Kidney epithelial cell (primary cell): ENCODE results near the gene SMTNL1. TPM values are rescaled to one million over a fixed set of nuclear protein-coding genes. Genes with fewer than 3 reads are reported as not detected.

ENCODE experiments used
- DNase-seq: peaks from one replicate; pipeline ENCODE4 v3.0.0-alpha.2; 2010; ENCODE audit warnings: low read depth
- H3K27me3 ChIP-seq: 2 replicates; pipeline ENCODE4 v1.6.0; 2011; ENCODE audit warnings: low read length; ENCODE audit not compliant: control insufficient read depth, insufficient read depth
- H3K36me3 ChIP-seq: 2 replicates; pipeline ENCODE4 v1.5.1; 2011; ENCODE audit warnings: low read length; ENCODE audit not compliant: control insufficient read depth, insufficient read depth
- H3K4me3 ChIP-seq: 2 replicates; pipeline ENCODE4 v1.5.1; 2011; ENCODE audit warnings: low read depth, mild to moderate bottlenecking, control low read depth, low read length
- total RNA-seq: library from RNA; depleted of rRNA; stranded (reverse); fragments of >200 nt; gene quantifications from 2 replicates; pipeline ENCODE4 v1.2.3, GENCODE V29; 2015
- TF ChIP-seq, protein P1 (sequence below): IDR thresholded peaks from 2 replicates; pipeline ENCODE4 v1.5.1; 2011; ENCODE audit warnings: mild to moderate bottlenecking, moderate library complexity, low read length, control low read depth, inconsistent platforms; ENCODE audit not compliant: insufficient read depth, poor library complexity, severe bottlenecking

SMTNL1 gene
- total RNA-seq, 1 donor from 2014 or later: not detected

- H3K27me3 ChIP-seq: no peaks in the 10 kb centered on the region
- TF ChIP-seq, protein P1, sequence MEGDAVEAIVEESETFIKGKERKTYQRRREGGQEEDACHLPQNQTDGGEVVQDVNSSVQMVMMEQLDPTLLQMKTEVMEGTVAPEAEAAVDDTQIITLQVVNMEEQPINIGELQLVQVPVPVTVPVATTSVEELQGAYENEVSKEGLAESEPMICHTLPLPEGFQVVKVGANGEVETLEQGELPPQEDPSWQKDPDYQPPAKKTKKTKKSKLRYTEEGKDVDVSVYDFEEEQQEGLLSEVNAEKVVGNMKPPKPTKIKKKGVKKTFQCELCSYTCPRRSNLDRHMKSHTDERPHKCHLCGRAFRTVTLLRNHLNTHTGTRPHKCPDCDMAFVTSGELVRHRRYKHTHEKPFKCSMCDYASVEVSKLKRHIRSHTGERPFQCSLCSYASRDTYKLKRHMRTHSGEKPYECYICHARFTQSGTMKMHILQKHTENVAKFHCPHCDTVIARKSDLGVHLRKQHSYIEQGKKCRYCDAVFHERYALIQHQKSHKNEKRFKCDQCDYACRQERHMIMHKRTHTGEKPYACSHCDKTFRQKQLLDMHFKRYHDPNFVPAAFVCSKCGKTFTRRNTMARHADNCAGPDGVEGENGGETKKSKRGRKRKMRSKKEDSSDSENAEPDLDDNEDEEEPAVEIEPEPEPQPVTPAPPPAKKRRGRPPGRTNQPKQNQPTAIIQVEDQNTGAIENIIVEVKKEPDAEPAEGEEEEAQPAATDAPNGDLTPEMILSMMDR: no peak
- no peaks in the 10 kb centered on the region for H3K36me3 ChIP-seq
- H3K4me3 ChIP-seq: no peak overlapping the region
- no peak for DNase-seq
Measured at GRCh38 chr11:57551941-57552340, 14.5 kb downstream of the SMTNL1 start.

DNA sequence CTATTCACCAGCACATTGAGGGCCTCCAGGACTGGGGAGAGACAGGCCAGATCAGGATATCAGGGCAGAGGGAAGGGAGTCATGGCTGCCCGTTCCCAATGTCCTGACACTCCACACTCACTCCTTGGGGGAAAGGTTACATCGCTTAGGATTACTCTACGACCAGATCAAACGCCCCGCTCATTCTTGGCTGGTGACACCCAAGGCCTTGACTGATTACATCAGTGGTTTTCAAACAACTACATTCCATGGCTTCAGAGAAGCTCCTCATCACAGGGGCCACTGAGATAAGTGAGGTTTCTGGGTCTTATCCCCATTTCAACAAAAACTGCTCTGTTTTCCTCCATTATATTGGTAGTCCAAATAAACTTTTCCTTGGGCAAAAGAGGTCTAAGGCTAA is 15.1 kb downstream of the SMTNL1 start:
- no peak for DNase-seq
- TF ChIP-seq, protein P1: no peak
- Histone ChIP-seq H3K4me3 (no peak overlapping the region), H3K27me3 (no peaks in the 10 kb centered on the region), H3K36me3 (no peaks in the 10 kb centered on the region)

DNA sequence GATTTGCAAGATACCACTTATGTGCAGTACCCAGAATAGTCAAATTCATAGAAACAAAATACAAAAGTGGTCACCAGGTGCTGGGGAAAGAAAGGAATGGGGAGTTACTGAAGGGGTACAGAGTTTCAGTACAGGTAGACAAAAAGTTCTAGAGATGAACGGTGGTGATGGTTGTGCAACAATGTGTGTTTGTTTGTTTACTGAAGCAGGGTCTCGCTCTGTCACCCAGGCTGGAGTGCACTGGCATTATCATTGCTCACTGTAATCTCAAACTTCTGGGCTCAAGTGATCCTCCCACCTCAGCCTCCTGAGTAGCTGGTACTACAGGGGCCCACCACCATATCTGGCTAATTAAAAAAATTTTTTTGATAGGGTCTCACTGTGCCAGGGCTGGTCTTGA is 18.0 kb downstream of the SMTNL1 start:
- H3K27me3 ChIP-seq: no peaks in the 10 kb centered on the region
- H3K4me3 ChIP-seq: no peak overlapping the region
- no peak for DNase-seq
- no peaks in the 10 kb centered on the region for H3K36me3 ChIP-seq
- TF ChIP-seq, protein P1: no peak

- no peaks in the 10 kb centered on the region for H3K27me3 ChIP-seq
- no peak overlapping the region for H3K4me3 ChIP-seq
- DNase-seq: no peak
- TF ChIP-seq, protein P1: no peak
- H3K36me3 ChIP-seq: no peaks in the 10 kb centered on the region
Measured at GRCh38 chr11:57556041-57556440, 18.6 kb downstream of the SMTNL1 start.

DNA sequence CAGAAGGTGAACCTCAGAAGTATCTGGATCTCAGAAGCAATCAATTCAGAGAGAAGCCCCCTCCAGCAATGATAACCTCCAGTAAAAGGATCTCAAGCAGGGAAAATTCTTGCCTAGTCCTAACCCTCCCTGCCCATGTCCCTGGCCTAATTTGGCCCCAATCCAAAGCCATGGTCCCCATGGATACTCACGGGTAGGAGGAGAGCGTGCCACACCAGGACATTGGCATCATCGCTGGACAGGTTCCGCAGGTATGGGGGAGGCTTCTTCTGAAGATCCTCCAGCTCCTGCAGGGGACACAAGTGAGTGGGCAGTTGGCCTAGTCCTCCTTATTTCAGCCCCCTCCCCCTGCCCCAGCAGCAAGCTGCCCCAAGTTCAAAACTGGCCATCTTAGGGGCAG is 22.8 kb downstream of the SMTNL1 start:
- H3K4me3 ChIP-seq: no peak overlapping the region
- TF ChIP-seq, protein P1: no peak
- no peaks in the 10 kb centered on the region for H3K27me3 ChIP-seq
- H3K36me3 ChIP-seq: no peaks in the 10 kb centered on the region
- no peak for DNase-seq

GRCh38 chr11:57562596-57562995 is 25.2 kb downstream of the SMTNL1 start:
- no peak for DNase-seq
- Histone ChIP-seq H3K27me3 (no peaks in the 10 kb centered on the region), H3K4me3 (no peak overlapping the region), H3K36me3 (no peaks in the 10 kb centered on the region)
- TF ChIP-seq, protein P1: no peak
